Glomerular visceral epithelial cell (primary cell): ENCODE measurements around the gene PLEKHG4.

ENCODE experiments used
- DNase-seq: peaks from one replicate; pipeline ENCODE4 v3.0.0-alpha.2; 2016; ENCODE audit errors: extremely low spot score

Gene PLEKHG4

GRCh38 chr16:67336116-67336515, 56.8 kb downstream of the PLEKHG4 start:
- DNase-seq = no peak

- no peak for DNase-seq
These were observed 57.3 kb downstream of the PLEKHG4 start for GRCh38 chr16:67336648-67337047.
